ENCODE data around the gene GJC1.
A peak's percentile ranks its signal among the peaks of the same experiment; 100 is the strongest.
"Not testable (repeated sequence)": the region's sequence is repeated elsewhere in the genome, so short reads cannot be mapped to it uniquely, and the experiment has no call there.

The GJC1 gene

GRCh38 chr17:44832805-44833204 lies 2.7 kb upstream of the GJC1 start:
- no peak for DNase-seq (ENCODE audit: low read depth)
- TF ChIP-seq, protein P1, sequence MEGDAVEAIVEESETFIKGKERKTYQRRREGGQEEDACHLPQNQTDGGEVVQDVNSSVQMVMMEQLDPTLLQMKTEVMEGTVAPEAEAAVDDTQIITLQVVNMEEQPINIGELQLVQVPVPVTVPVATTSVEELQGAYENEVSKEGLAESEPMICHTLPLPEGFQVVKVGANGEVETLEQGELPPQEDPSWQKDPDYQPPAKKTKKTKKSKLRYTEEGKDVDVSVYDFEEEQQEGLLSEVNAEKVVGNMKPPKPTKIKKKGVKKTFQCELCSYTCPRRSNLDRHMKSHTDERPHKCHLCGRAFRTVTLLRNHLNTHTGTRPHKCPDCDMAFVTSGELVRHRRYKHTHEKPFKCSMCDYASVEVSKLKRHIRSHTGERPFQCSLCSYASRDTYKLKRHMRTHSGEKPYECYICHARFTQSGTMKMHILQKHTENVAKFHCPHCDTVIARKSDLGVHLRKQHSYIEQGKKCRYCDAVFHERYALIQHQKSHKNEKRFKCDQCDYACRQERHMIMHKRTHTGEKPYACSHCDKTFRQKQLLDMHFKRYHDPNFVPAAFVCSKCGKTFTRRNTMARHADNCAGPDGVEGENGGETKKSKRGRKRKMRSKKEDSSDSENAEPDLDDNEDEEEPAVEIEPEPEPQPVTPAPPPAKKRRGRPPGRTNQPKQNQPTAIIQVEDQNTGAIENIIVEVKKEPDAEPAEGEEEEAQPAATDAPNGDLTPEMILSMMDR (conservative IDR thresholded peaks at IDR 0.05; ENCODE audit: low read depth, low read length), result peak; percentile 9
- no peak overlapping the region for H3K4me3 ChIP-seq (ENCODE audit: low read depth, low read length)

DNA sequence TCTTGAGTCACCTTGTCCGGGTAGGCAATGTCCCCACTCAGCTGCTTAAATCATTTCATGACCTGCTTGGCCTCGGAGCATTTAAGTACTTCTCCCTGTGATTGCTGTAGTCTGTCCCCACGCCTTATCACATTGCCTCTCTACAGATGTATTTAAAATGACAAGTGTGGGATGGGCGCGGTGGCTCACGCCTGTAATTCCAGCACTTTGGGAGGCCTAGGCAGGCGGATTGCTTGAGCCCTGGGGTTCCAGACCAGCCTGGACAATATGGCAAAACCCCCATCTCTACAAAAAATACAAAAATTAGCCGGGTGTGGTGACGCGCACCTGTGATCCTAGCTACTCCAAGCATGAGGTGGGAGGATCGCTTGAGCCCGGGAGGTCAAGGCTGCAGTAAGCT lies 1.3 kb upstream of the GJC1 start:
- DNase-seq (ENCODE audit: low read depth), result no peak
- TF ChIP-seq, protein P1 (conservative IDR thresholded peaks at IDR 0.05; ENCODE audit: low read depth, low read length), result no peak
- no peak overlapping the region for H3K4me3 ChIP-seq (ENCODE audit: low read depth, low read length)

- peak overlapping the region; percentile 76 for H3K4me3 ChIP-seq (ENCODE audit: low read depth, low read length)
- TF ChIP-seq, protein P1 (conservative IDR thresholded peaks at IDR 0.05; ENCODE audit: low read depth, low read length), result no peak
- peak; percentile 50 for DNase-seq (ENCODE audit: low read depth)
These were observed 537 bp upstream of the GJC1 start for GRCh38 chr17:44830359-44831288.

GRCh38 chr17:44828919-44829522 lies 1.1 kb downstream of the GJC1 start:
- TF ChIP-seq, protein P1 (conservative IDR thresholded peaks at IDR 0.05; ENCODE audit: low read depth, low read length), result no peak
- DNase-seq (ENCODE audit: low read depth), result peak; percentile 48
- H3K4me3 ChIP-seq (ENCODE audit: low read depth, low read length), result peak overlapping the region; percentile 76

GRCh38 chr17:44827863-44828262 lies 2.2 kb downstream of the GJC1 start:
- no peak overlapping the region for H3K4me3 ChIP-seq (ENCODE audit: low read depth, low read length)
- no peak for DNase-seq (ENCODE audit: low read depth)
- TF ChIP-seq, protein P1 (conservative IDR thresholded peaks at IDR 0.05; ENCODE audit: low read depth, low read length), result no peak

- no peak overlapping the region for H3K4me3 ChIP-seq (ENCODE audit: low read depth, low read length)
- DNase-seq (ENCODE audit: low read depth), result no peak
- TF ChIP-seq, protein P1 (conservative IDR thresholded peaks at IDR 0.05; ENCODE audit: low read depth, low read length), result no peak
These were observed 3.8 kb downstream of the GJC1 start for GRCh38 chr17:44826123-44826790.

DNA sequence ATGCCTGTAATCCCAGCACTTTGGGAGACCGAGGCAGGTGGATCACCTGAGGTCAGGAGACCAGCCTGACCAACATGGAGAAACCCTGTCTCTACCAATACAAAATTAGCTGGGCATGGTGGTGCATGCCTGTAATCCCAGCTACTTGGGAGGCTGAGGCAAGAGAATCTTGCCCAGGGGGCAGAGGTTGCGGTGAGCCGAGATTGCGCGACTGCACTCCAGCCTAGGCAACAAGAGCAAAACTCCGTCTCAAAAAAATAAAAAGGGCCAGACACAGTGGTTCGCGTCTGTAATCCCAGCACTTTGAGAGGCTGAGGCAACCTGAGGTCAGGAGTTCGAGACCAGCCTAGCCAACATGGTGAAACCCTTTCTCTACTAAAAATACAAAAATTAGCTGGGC lies 4.9 kb downstream of the GJC1 start:
- not testable (repeated sequence) for DNase-seq (ENCODE audit: low read depth); H3K4me3 ChIP-seq (ENCODE audit: low read depth, low read length)
